GM12878 (cell line): ENCODE data around the gene PPP1R37. TPM values are rescaled to one million over a fixed set of nuclear protein-coding genes. Genes with fewer than 3 reads are reported as not detected.

Experiments
- ATF7 ChIP-seq: fragments of 450-650 bp; IDR thresholded peaks from 2 replicates; pipeline ENCODE4 v1.6.1; 2016; ENCODE audit warnings: low read depth, mild to moderate bottlenecking
- CHD2 ChIP-seq: IDR thresholded peaks from 2 replicates; pipeline ENCODE4 v1.6.1; 2011; ENCODE audit warnings: low read depth, low read length, improper control_type of control experiment, borderline replicate concordance
- EED ChIP-seq: sonication (generic); IDR thresholded peaks from 2 replicates; pipeline ENCODE4 v1.6.1; 2016; ENCODE audit warnings: antibody characterized with exemption, low read depth
- GABPA ChIP-seq: IDR thresholded peaks from 2 replicates; pipeline ENCODE4 v1.6.1; 2014; ENCODE audit warnings: antibody characterized with exemption, low read depth, mild to moderate bottlenecking, inconsistent platforms
- HDAC2 ChIP-seq: fragments of 200-600 bp; sonication (generic); IDR thresholded peaks from 2 replicates; pipeline ENCODE4 v1.6.1; 2017
- MTA2 ChIP-seq: fragments of 450-650 bp; IDR thresholded peaks from 2 replicates; pipeline ENCODE4 v1.6.1; 2016; ENCODE audit warnings: low read depth, mild to moderate bottlenecking, moderate library complexity
- NBN ChIP-seq: fragments of 450-650 bp; IDR thresholded peaks from 2 replicates; pipeline ENCODE4 v1.6.1; 2016
- NFIC ChIP-seq: IDR thresholded peaks from 2 replicates; pipeline ENCODE4 v1.6.1; 2012; ENCODE audit warnings: low read depth, mild to moderate bottlenecking, inconsistent platforms, low read length, moderate library complexity
- RUNX3 ChIP-seq: IDR thresholded peaks from 2 replicates; pipeline ENCODE4 v1.6.1; 2012; ENCODE audit warnings: low read length, inconsistent platforms
- SMC3 ChIP-seq: IDR thresholded peaks from 2 replicates; pipeline ENCODE4 v1.6.1; 2011; ENCODE audit warnings: low read length, improper control_type of control experiment, borderline replicate concordance
- SPI1 ChIP-seq: IDR thresholded peaks from 2 replicates; pipeline ENCODE4 v1.6.1; 2011; ENCODE audit warnings: low read depth, mild to moderate bottlenecking, low read length, moderate library complexity, borderline replicate concordance; ENCODE audit not compliant: insufficient read depth
- STAT3 ChIP-seq: IDR thresholded peaks from 2 replicates; pipeline ENCODE4 v1.6.1; 2011; ENCODE audit warnings: low read depth, low read length, improper control_type of control experiment
- SUPT20H ChIP-seq: IDR thresholded peaks from 2 replicates; pipeline ENCODE4 v1.6.1; 2011; ENCODE audit warnings: low read depth, mild to moderate bottlenecking, low read length, moderate library complexity, borderline replicate concordance; ENCODE audit not compliant: control insufficient read depth
- TCF3 ChIP-seq: IDR thresholded peaks from 2 replicates; pipeline ENCODE4 v1.6.1; 2012; ENCODE audit warnings: low read depth, mild to moderate bottlenecking, low read length, borderline replicate concordance; ENCODE audit not compliant: insufficient read depth
- ZNF384 ChIP-seq: IDR thresholded peaks from 2 replicates; pipeline ENCODE4 v1.6.1; 2012; ENCODE audit warnings: low read depth, mild to moderate bottlenecking, low read length, improper control_type of control experiment, borderline replicate concordance
- polyA plus RNA-seq, 11 experiments: library from polyadenylated mRNA; depleted of rRNA in 4 of 11; unstranded in 6 of 11; stranded (reverse) in 5 of 11; fragments of >200 nt; fragmentation: Nextera tagmentation in 4 of 11; fragmentation: Illumina TruSeq in 1 of 11; extraction: Ambion mirVana in 4 of 11; extraction: Trizol in 1 of 11; gene quantifications; 1 replicate in 1 of 11; 2 replicates in 10 of 11; pipeline versions ENCODE4 v1.2.1 to v1.2.3, GENCODE V29; 2011 to 2016; ENCODE audit warnings: inconsistent platforms in 2 of 11, missing spikeins in 2 of 11, low read depth in 1 of 11
- total RNA-seq, 4 experiments: library from RNA; depleted of rRNA in 3 of 4; stranded (reverse); fragments of >200 nt in 3 of 4; fragmentation: Illumina TruSeq in 1 of 4; extraction: Trizol in 1 of 4; gene quantifications; 2 replicates each; pipeline versions ENCODE4 v1.2.1 to v1.2.3, GENCODE V29; 2013 to 2021
- TF ChIP-seq, protein P1 (sequence below), 3 experiments: IDR thresholded peaks in 2 of 3; conservative IDR thresholded peaks in 1 of 3; 2 replicates each; pipeline ENCODE4 v1.5.1; 2011; ENCODE audit warnings: low read depth in 3 of 3, low read length in 3 of 3, mild to moderate bottlenecking in 3 of 3, control low read depth in 2 of 3, moderate library complexity in 2 of 3, inconsistent platforms in 1 of 3, mixed read lengths in 1 of 3; ENCODE audit not compliant: control insufficient read depth in 2 of 3, insufficient read depth in 1 of 3; ENCODE audit errors: extremely low read depth in 1 of 3
- TF ChIP-seq, protein P2 (sequence below): fragments of 450-650 bp; IDR thresholded peaks from 2 replicates; pipeline ENCODE4 v1.6.1; 2017; ENCODE audit warnings: low read depth, mild to moderate bottlenecking, moderate library complexity
- TF ChIP-seq, protein P3 (sequence below): fragments of 450-650 bp; IDR thresholded peaks from 2 replicates; pipeline ENCODE4 v1.6.1; 2017; ENCODE audit warnings: mild to moderate bottlenecking
- TF ChIP-seq, protein P4 (sequence below): fragments of 450-650 bp; formaldehyde crosslinking; IDR thresholded peaks from 2 replicates; pipeline ENCODE4 v1.5.0; 2022; ENCODE audit warnings: mild to moderate bottlenecking, missing genetic modification characterization

Gene PPP1R37
- total and polyA plus RNA-seq, 10 of the 15 experiments (the other 5 are each of a cell fraction or from before 2014, with no cell fraction given) = 0.09 to 21.3 (median 5.1) TPM; not detected in 1

DNA sequence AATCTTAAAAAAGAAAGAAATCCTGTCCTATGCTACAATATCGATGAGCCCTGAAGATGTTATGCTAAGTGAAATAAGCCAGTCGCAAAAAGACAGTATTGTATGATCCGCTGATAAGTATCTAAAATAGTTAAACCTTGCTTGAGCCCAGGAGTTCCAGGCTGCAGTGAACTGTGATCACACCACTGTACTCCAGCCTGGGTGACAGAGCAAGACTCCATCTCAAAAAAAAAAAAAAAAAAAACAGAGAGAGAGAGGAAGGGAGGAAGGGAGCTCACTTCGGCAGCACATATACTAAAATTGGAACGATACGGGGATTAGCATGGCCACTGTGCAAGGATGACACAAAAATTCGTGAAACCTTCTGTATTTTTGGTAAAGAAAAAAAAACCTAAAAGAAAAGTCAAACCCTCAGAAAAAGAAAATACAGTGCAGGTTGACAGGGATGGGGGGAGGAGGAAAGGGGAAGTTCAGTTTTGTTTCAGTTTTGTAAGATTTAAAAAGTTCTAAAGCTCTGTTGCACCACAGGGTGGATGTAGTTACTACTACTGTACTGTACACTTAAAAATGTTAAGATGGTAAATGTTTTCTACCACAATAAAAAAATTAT, 45.7 kb upstream of the PPP1R37 start (continued):
- TF ChIP-seq, protein P1, sequence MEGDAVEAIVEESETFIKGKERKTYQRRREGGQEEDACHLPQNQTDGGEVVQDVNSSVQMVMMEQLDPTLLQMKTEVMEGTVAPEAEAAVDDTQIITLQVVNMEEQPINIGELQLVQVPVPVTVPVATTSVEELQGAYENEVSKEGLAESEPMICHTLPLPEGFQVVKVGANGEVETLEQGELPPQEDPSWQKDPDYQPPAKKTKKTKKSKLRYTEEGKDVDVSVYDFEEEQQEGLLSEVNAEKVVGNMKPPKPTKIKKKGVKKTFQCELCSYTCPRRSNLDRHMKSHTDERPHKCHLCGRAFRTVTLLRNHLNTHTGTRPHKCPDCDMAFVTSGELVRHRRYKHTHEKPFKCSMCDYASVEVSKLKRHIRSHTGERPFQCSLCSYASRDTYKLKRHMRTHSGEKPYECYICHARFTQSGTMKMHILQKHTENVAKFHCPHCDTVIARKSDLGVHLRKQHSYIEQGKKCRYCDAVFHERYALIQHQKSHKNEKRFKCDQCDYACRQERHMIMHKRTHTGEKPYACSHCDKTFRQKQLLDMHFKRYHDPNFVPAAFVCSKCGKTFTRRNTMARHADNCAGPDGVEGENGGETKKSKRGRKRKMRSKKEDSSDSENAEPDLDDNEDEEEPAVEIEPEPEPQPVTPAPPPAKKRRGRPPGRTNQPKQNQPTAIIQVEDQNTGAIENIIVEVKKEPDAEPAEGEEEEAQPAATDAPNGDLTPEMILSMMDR (IDR thresholded peaks at IDR 0.05 in 2 of 3, conservative IDR thresholded peaks at IDR 0.05 in 1 of 3; ENCODE audit: control insufficient read depth in 2 of 3, extremely low read depth in 1 of 3, insufficient read depth in 1 of 3, low read depth in 3 of 3, low read length in 3 of 3) = peak in 1 of 3 experiments; percentile 44; a peak in 1 of 6 replicates
- no peak for TF ChIP-seq EED
- no peak for TF ChIP-seq SUPT20H
- TF ChIP-seq, protein P2, sequence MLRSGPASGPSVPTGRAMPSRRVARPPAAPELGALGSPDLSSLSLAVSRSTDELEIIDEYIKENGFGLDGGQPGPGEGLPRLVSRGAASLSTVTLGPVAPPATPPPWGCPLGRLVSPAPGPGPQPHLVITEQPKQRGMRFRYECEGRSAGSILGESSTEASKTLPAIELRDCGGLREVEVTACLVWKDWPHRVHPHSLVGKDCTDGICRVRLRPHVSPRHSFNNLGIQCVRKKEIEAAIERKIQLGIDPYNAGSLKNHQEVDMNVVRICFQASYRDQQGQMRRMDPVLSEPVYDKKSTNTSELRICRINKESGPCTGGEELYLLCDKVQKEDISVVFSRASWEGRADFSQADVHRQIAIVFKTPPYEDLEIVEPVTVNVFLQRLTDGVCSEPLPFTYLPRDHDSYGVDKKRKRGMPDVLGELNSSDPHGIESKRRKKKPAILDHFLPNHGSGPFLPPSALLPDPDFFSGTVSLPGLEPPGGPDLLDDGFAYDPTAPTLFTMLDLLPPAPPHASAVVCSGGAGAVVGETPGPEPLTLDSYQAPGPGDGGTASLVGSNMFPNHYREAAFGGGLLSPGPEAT = peak; percentile 76
- 0 out of 2 replicates have a peak, but pooled peaks have one; percentile 74 for TF ChIP-seq HDAC2
- TF ChIP-seq ATF7 = peak; percentile 64
- peak; percentile 62; the same call in 1 of the 2 replicates for TF ChIP-seq SPI1
- TF ChIP-seq, protein P3, sequence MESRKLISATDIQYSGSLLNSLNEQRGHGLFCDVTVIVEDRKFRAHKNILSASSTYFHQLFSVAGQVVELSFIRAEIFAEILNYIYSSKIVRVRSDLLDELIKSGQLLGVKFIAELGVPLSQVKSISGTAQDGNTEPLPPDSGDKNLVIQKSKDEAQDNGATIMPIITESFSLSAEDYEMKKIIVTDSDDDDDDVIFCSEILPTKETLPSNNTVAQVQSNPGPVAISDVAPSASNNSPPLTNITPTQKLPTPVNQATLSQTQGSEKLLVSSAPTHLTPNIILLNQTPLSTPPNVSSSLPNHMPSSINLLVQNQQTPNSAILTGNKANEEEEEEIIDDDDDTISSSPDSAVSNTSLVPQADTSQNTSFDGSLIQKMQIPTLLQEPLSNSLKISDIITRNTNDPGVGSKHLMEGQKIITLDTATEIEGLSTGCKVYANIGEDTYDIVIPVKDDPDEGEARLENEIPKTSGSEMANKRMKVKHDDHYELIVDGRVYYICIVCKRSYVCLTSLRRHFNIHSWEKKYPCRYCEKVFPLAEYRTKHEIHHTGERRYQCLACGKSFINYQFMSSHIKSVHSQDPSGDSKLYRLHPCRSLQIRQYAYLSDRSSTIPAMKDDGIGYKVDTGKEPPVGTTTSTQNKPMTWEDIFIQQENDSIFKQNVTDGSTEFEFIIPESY = 0 out of 2 replicates have a peak, but pooled peaks have one; percentile 16
- TF ChIP-seq NBN = peak; percentile 97
- TF ChIP-seq MTA2 = peak; percentile 39; the same call in 1 of the 2 replicates
- TF ChIP-seq GABPA = 0 out of 2 replicates have a peak, but pooled peaks have one; percentile 31
- TF ChIP-seq NFIC = peak; percentile 40; the same call in 1 of the 2 replicates
- peak; percentile 73 for TF ChIP-seq ZNF384
- TF ChIP-seq SMC3 = no peak
- TF ChIP-seq, protein P4, sequence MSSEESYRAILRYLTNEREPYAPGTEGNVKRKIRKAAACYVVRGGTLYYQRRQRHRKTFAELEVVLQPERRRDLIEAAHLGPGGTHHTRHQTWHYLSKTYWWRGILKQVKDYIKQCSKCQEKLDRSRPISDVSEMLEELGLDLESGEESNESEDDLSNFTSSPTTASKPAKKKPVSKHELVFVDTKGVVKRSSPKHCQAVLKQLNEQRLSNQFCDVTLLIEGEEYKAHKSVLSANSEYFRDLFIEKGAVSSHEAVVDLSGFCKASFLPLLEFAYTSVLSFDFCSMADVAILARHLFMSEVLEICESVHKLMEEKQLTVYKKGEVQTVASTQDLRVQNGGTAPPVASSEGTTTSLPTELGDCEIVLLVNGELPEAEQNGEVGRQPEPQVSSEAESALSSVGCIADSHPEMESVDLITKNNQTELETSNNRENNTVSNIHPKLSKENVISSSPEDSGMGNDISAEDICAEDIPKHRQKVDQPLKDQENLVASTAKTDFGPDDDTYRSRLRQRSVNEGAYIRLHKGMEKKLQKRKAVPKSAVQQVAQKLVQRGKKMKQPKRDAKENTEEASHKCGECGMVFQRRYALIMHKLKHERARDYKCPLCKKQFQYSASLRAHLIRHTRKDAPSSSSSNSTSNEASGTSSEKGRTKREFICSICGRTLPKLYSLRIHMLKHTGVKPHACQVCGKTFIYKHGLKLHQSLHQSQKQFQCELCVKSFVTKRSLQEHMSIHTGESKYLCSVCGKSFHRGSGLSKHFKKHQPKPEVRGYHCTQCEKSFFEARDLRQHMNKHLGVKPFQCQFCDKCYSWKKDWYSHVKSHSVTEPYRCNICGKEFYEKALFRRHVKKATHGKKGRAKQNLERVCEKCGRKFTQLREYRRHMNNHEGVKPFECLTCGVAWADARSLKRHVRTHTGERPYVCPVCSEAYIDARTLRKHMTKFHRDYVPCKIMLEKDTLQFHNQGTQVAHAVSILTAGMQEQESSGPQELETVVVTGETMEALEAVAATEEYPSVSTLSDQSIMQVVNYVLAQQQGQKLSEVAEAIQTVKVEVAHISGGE (CRISPR knock-in tag) = no peak
- TF ChIP-seq CHD2 = no peak
- TF ChIP-seq RUNX3 = peak; percentile 56
- TF ChIP-seq TCF3 = no peak
- TF ChIP-seq STAT3 = no peak
- TF ChIP-seq, all 136 proteins: peak for 20
